Liver (tissue), 9 donors: ENCODE results near the gene LSM4. TPM values are rescaled to one million over a fixed set of nuclear protein-coding genes. Genes with fewer than 3 reads are reported as not detected.
A peak's percentile ranks its signal among the peaks of the same experiment; 100 is the strongest.
"Not testable (repeated sequence)": the region's sequence is repeated elsewhere in the genome, so short reads cannot be mapped to it uniquely, and the experiment has no call there.

ENCODE experiments used
- DNase-seq: peaks from one replicate; pipeline ENCODE4 v3.0.0-alpha.2; 2017; ENCODE audit warnings: low spot score
- H3K27ac ChIP-seq, 2 donors: one replicate each; pipeline ENCODE4 v1.7.0; 2013; ENCODE audit warnings: inconsistent platforms in 2 of 2, low read length in 2 of 2, control low read depth in 1 of 2, low read depth in 1 of 2, mild to moderate bottlenecking in 1 of 2
- H3K27me3 ChIP-seq, 4 donors: one replicate each; pipeline versions ENCODE4 v1.6.1 to v1.7.0; 2013; ENCODE audit warnings: low read length in 3 of 4, inconsistent platforms in 1 of 4, mild to moderate bottlenecking in 1 of 4, moderate library complexity in 1 of 4; ENCODE audit not compliant: control insufficient read depth in 4 of 4, insufficient read depth in 4 of 4
- H3K36me3 ChIP-seq, 4 donors: one replicate each; pipeline versions ENCODE4 v1.6.1 to v1.7.0; 2013; ENCODE audit warnings: low read length in 3 of 4, mild to moderate bottlenecking in 3 of 4, low read depth in 1 of 4, moderate library complexity in 1 of 4; ENCODE audit not compliant: control insufficient read depth in 4 of 4, insufficient read depth in 3 of 4
- H3K4me1 ChIP-seq, 4 donors: one replicate each; pipeline versions ENCODE4 v1.6.1 to v1.7.0; 2013; ENCODE audit warnings: low read length in 3 of 4, mild to moderate bottlenecking in 3 of 4, moderate library complexity in 1 of 4; ENCODE audit not compliant: control insufficient read depth in 4 of 4, insufficient read depth in 4 of 4
- H3K4me3 ChIP-seq, 3 donors: one replicate each; pipeline versions ENCODE4 v1.6.1 to v1.7.0; 2013; ENCODE audit warnings: low read length in 3 of 3, control low read depth in 1 of 3, low read depth in 1 of 3, mild to moderate bottlenecking in 1 of 3
- H3K9ac ChIP-seq, 2 donors: one replicate each; pipeline ENCODE4 v1.7.0; 2013; ENCODE audit warnings: low read length in 2 of 2, mild to moderate bottlenecking in 2 of 2, moderate library complexity in 2 of 2, control low read depth in 1 of 2, low read depth in 1 of 2
- H3K9me3 ChIP-seq, 4 donors: one replicate each; pipeline versions ENCODE4 v1.6.1 to v1.7.0; 2013; ENCODE audit warnings: low read length in 3 of 4; ENCODE audit not compliant: control insufficient read depth in 4 of 4
- CTCF ChIP-seq: fragments of 150-350 bp; IDR thresholded peaks from 2 replicates; pipeline ENCODE4 v1.5.1; 2017; ENCODE audit warnings: improper control_type of control experiment, low read depth, low read length; ENCODE audit not compliant: missing input control
- EGR1 ChIP-seq, 2 donors: IDR thresholded peaks; 2 replicates each; pipeline ENCODE4 v1.6.1; 2016 to 2018; ENCODE audit warnings: antibody characterized with exemption in 2 of 2, low read depth in 2 of 2
- FOXA1 ChIP-seq: IDR thresholded peaks from 2 replicates; pipeline ENCODE4 v1.6.1; 2016; ENCODE audit warnings: antibody characterized with exemption
- FOXA2 ChIP-seq: IDR thresholded peaks from 2 replicates; pipeline ENCODE4 v1.6.1; 2016; ENCODE audit warnings: antibody characterized with exemption
- GABPA ChIP-seq, 2 donors: IDR thresholded peaks in 1 of 2; conservative IDR thresholded peaks in 1 of 2; 2 replicates each; pipeline ENCODE4 v1.6.1; 2016; ENCODE audit warnings: antibody characterized with exemption in 2 of 2, mild to moderate bottlenecking in 1 of 2, moderate library complexity in 1 of 2
- HNF4A ChIP-seq, 2 donors: conservative IDR thresholded peaks; 2 replicates each; pipeline ENCODE4 v1.6.1; 2016; ENCODE audit warnings: antibody characterized with exemption in 2 of 2, mild to moderate bottlenecking in 2 of 2
- MAX ChIP-seq: IDR thresholded peaks from 2 replicates; pipeline ENCODE4 v1.6.1; 2016; ENCODE audit warnings: antibody characterized with exemption
- NR2F2 ChIP-seq: IDR thresholded peaks from 2 replicates; pipeline ENCODE4 v1.6.1; 2016; ENCODE audit warnings: antibody characterized with exemption
- RXRA ChIP-seq, 2 donors: IDR thresholded peaks; 2 replicates each; pipeline ENCODE4 v1.6.1; 2017 to 2018; ENCODE audit warnings: antibody characterized with exemption in 2 of 2, mild to moderate bottlenecking in 1 of 2
- WGBS: extraction: QIAGEN DNeasy Blood & Tissue Kit; methylation state at CpG from one replicate; pipeline ENCODE4 v1.1.7; 2013; 5-methylcytosine and 5-hydroxymethylcytosine counted together
- polyA plus RNA-seq, 2 donors: library from polyadenylated mRNA; stranded (reverse) in 1 of 2; unstranded in 1 of 2; fragments of 200-250 nt in 1 of 2; fragments of >200 nt in 1 of 2; fragmentation: Nextera tagmentation in 1 of 2; extraction: Ambion mirVana in 1 of 2; gene quantifications; one replicate each; pipeline versions ENCODE4 v1.2.1 to v1.2.3, GENCODE V29; 2013 to 2015
- total RNA-seq, 2 donors: library from RNA; depleted of rRNA; stranded (reverse); fragments of >200 nt; gene quantifications; one replicate each; pipeline ENCODE4 v1.2.3, GENCODE V29; 2014
- donor health status: healthy.
- donor health status: healthy.
- donor health status: healthy.
- donor health status: healthy.
- donor health status: healthy.

Gene LSM4
- total and polyA plus RNA-seq, 4 donors, result 42.4 to 100 (median 75.1) TPM

GRCh38 chr19:18364826-18365528, 42.1 kb upstream of the LSM4 start (continued):
- no peak for TF ChIP-seq FOXA2
- TF ChIP-seq GABPA (IDR thresholded peaks at IDR 0.05 in 1 of 2, conservative IDR thresholded peaks at IDR 0.05 in 1 of 2), result peak in 1 of 2 donors; percentile 37
- no peak for TF ChIP-seq CTCF
- no peak for TF ChIP-seq FOXA1

GRCh38 chr19:18364277-18364825, 41.5 kb upstream of the LSM4 start:
- Histone ChIP-seq H3K9ac (peak overlapping the region in 1 of 2 donors; percentile 29), H3K27ac (peak overlapping the region; percentile 69 to 77), H3K36me3 (peaks cover 2 to 18% (median 11%) of the 10 kb centered on the region in 4 donors)
- not testable (repeated sequence) for H3K9me3 ChIP-seq, DNase-seq, H3K27me3 ChIP-seq, H3K4me1 ChIP-seq, H3K4me3 ChIP-seq
- 67% methylated on average over 11 of the region's 11 CpGs for WGBS

- no peak for DNase-seq
- Histone ChIP-seq H3K27me3 (no peaks in the 10 kb centered on the region), H3K4me1 (peaks cover 2 to 5% (median 3%) of the 10 kb centered on the region in 4 donors), H3K36me3 (peaks cover 2 to 21% (median 13%) of the 10 kb centered on the region in 4 donors), H3K9me3 (no peaks in the 10 kb centered on the region), H3K4me3 (no peak overlapping the region), H3K27ac (peak overlapping the region; percentile 56 to 69), H3K9ac (no peak overlapping the region)
- 81% methylated on average over 6 of the region's 6 CpGs for WGBS
- TF ChIP-seq GABPA (IDR thresholded peaks at IDR 0.05 in 1 of 2, conservative IDR thresholded peaks at IDR 0.05 in 1 of 2) (no peak), EGR1 (IDR thresholded peaks at IDR 0.05; ENCODE audit: low read depth in 2 of 2) (no peak), NR2F2 (no peak)
Observed at GRCh38 chr19:18363787-18364186, 40.9 kb upstream of the LSM4 start.

- no peak overlapping the region for H3K4me3 ChIP-seq
- peak overlapping the region in 1 of 2 donors; percentile 56 for H3K27ac ChIP-seq
- H3K9ac ChIP-seq, result no peak overlapping the region
- peaks cover 2 to 21% (median 14%) of the 10 kb centered on the region in 4 donors for H3K36me3 ChIP-seq
- 89% methylated on average over 17 of the region's 17 CpGs for WGBS
- H3K4me1 ChIP-seq, result peaks cover 2 to 5% (median 3%) of the 10 kb centered on the region in 4 donors
- H3K27me3 ChIP-seq, result no peaks in the 10 kb centered on the region
- peak; percentile 53 to 56 for TF ChIP-seq RXRA (IDR thresholded peaks at IDR 0.05)
- TF ChIP-seq HNF4A (conservative IDR thresholded peaks at IDR 0.05), result peak; percentile 30 to 33
- TF ChIP-seq GABPA (IDR thresholded peaks at IDR 0.05 in 1 of 2, conservative IDR thresholded peaks at IDR 0.05 in 1 of 2), result no peak
- TF ChIP-seq MAX, result peak; percentile 28
- peak; percentile 11 for TF ChIP-seq NR2F2
- DNase-seq, result no peak
- no peaks in the 10 kb centered on the region for H3K9me3 ChIP-seq
Observed at GRCh38 chr19:18362934-18363542, 40.2 kb upstream of the LSM4 start.
